Upper lobe of right lung (tissue), 1 donor: ENCODE data around the gene BICC1. TPM values are rescaled to one million over a fixed set of nuclear protein-coding genes. Genes with fewer than 3 reads are reported as not detected.

Experiments used
- ATAC-seq: fragments of 200-7000 bp; cut with Tn5 transposase; one replicate; pipeline ENCODE4 v1.9.1; 2020; ENCODE audit warnings: mild to moderate bottlenecking, moderate library complexity
- DNase-seq: peaks from one replicate; pipeline ENCODE4 v3.0.0-alpha.2; 2020
- H3K27ac ChIP-seq: fragments of 200-600 bp; one replicate; pipeline ENCODE4 v1.8.0; 2022
- H3K27me3 ChIP-seq: fragments of 200-600 bp; one replicate; pipeline ENCODE4 v1.8.0; 2022; ENCODE audit warnings: mild to moderate bottlenecking
- H3K36me3 ChIP-seq: fragments of 200-600 bp; one replicate; pipeline ENCODE4 v1.8.0; 2022
- H3K4me1 ChIP-seq: fragments of 200-600 bp; one replicate; pipeline ENCODE4 v1.8.0; 2022
- H3K4me3 ChIP-seq: fragments of 200-600 bp; one replicate; pipeline ENCODE4 v1.8.0; 2022; ENCODE audit warnings: mild to moderate bottlenecking
- H3K9me3 ChIP-seq: fragments of 200-600 bp; one replicate; pipeline ENCODE4 v1.8.0; 2022
- CTCF ChIP-seq: fragments of 200-600 bp; IDR thresholded peaks from one replicate; pipeline ENCODE4 v1.8.0; 2022; ENCODE audit warnings: antibody characterized with exemption
- intact Hi-C: fragments of 100-400 bp; cut with DNase I; formaldehyde crosslinking; loops from one replicate; pipeline ENCODE4 v1.11.0; 2022
- total RNA-seq: library from RNA; stranded (reverse); fragmentation: NEBNext Ultra II Directional; extraction: Animal tissue kit (Norgen Biotek cat#: 25700); gene quantifications from one replicate; pipeline ENCODE4 v1.2.1, GENCODE V29; 2021
- donor health status: DM: no; HTN: yes; CAD: no; lungs with severe emphysema.

The BICC1 gene
- total RNA-seq, 1 donor from 2014 or later, result 9.2 TPM

DNA sequence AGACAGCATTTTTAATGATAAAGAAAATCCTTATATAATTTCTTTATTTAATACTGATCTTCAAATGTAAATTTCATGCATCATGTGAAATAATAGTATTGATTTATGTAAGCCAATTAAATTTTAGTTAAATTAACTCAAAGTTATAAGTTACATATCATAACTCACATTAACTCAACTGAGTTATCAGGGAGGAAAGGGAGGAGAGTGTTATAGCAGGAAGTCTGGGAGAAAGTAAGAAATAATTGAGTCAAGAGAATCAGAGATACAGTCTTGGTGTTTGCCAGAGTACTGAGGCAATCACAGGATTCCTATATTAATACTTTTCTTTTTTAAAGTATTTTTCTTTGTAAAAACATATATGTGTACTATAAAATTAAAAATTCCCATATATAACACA is 4.0 kb downstream of the BICC1 start:
- Histone ChIP-seq H3K27ac (no peak overlapping the region), H3K27me3 (peaks cover 50% of the 10 kb centered on the region), H3K9me3 (no peaks in the 10 kb centered on the region), H3K36me3 (no peaks in the 10 kb centered on the region), H3K4me3 (no peak overlapping the region), H3K4me1 (peaks cover 6% of the 10 kb centered on the region)
- DNase-seq (no peak), ATAC-seq (no peak)
- intact Hi-C loops, result no loop called here
- TF ChIP-seq CTCF, result no peak

DNA sequence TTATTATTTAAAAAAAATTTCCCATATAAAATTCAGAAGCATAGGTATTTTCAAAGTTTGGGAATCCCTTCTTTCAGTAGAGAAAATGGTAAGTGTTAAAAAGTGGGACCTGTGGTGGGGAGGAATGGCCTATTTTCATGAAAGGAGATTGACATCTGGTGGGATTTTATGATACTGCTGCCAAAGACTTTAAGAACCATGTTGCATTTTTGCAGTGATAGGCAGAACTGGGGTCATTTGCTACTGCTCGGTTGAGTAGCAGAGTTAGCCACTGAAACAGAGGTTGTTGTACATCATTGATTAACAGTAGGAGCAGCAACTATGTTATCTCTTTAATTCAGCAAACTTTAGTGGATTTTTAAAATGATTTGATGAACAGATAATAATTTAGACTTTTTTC is 4.4 kb downstream of the BICC1 start:
- H3K27ac ChIP-seq, result no peak overlapping the region
- peaks cover 6% of the 10 kb centered on the region for H3K4me1 ChIP-seq
- no peaks in the 10 kb centered on the region for H3K9me3 ChIP-seq
- no peak for TF ChIP-seq CTCF
- no peak for ATAC-seq
- no peak overlapping the region for H3K4me3 ChIP-seq
- intact Hi-C loops, result no loop called here
- DNase-seq, result no peak
- peaks cover 46% of the 10 kb centered on the region for H3K27me3 ChIP-seq
- H3K36me3 ChIP-seq, result no peaks in the 10 kb centered on the region

- H3K4me1 ChIP-seq, result peaks cover 6% of the 10 kb centered on the region
- peaks cover 44% of the 10 kb centered on the region for H3K27me3 ChIP-seq
- DNase-seq (no peak), ATAC-seq (no peak)
- no peak for TF ChIP-seq CTCF
- intact Hi-C loops, result no loop called here
- no peak overlapping the region for H3K4me3 ChIP-seq
- H3K36me3 ChIP-seq, result no peaks in the 10 kb centered on the region
- H3K9me3 ChIP-seq, result no peaks in the 10 kb centered on the region
- H3K27ac ChIP-seq, result no peak overlapping the region
Observed at GRCh38 chr10:58517491-58518355, 5.1 kb downstream of the BICC1 start.

DNA sequence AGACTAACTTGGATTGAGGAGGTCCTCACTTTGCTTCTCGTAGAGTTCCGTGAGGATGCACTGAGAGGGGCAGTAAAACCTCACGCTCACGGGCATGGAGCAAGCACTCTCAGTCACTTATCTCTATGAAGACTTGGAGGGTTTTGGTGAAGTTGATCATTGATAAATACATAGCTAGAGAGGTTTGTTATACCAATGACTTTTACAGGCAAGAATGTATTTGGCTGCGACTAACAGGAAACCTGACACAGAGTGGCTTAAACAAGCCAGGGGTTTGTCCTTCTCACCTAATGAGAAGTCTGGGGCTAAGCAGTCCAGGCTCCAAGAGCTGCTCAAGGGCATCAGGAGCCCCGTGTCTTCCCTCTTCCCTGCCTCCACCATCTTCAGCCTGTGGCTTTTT is 6.1 kb downstream of the BICC1 start:
- no peak overlapping the region for H3K4me3 ChIP-seq
- no peak for ATAC-seq
- intact Hi-C loops, result no loop called here

GRCh38 chr10:58529077-58529728 is 16.5 kb downstream of the BICC1 start:
- no peak for DNase-seq
- Histone ChIP-seq H3K9me3 (no peaks in the 10 kb centered on the region), H3K36me3 (no peaks in the 10 kb centered on the region), H3K27me3 (no peaks in the 10 kb centered on the region), H3K4me1 (no peaks in the 10 kb centered on the region), H3K27ac (no peak overlapping the region), H3K4me3 (no peak overlapping the region)
- no peak for ATAC-seq
- TF ChIP-seq CTCF, result no peak
- intact Hi-C loops, result no loop called here

More for the DNA sequence above, 6.1 kb downstream of the BICC1 start:
- H3K27me3 ChIP-seq, result peaks cover 37% of the 10 kb centered on the region
- H3K36me3 ChIP-seq, result no peaks in the 10 kb centered on the region
- no peaks in the 10 kb centered on the region for H3K9me3 ChIP-seq
- H3K4me1 ChIP-seq, result peaks cover under 1% of the 10 kb centered on the region
- no peak for TF ChIP-seq CTCF
- H3K27ac ChIP-seq, result no peak overlapping the region
- no peak for DNase-seq
